ENCODE results near the gene PAPOLG.

GRCh38 chr2:60806595-60806987 is 50.5 kb downstream of the PAPOLG start:
- TF ChIP-seq, protein P1, sequence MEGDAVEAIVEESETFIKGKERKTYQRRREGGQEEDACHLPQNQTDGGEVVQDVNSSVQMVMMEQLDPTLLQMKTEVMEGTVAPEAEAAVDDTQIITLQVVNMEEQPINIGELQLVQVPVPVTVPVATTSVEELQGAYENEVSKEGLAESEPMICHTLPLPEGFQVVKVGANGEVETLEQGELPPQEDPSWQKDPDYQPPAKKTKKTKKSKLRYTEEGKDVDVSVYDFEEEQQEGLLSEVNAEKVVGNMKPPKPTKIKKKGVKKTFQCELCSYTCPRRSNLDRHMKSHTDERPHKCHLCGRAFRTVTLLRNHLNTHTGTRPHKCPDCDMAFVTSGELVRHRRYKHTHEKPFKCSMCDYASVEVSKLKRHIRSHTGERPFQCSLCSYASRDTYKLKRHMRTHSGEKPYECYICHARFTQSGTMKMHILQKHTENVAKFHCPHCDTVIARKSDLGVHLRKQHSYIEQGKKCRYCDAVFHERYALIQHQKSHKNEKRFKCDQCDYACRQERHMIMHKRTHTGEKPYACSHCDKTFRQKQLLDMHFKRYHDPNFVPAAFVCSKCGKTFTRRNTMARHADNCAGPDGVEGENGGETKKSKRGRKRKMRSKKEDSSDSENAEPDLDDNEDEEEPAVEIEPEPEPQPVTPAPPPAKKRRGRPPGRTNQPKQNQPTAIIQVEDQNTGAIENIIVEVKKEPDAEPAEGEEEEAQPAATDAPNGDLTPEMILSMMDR (IDR thresholded peaks at IDR 0.05; ENCODE audit: low read depth, low read length), result no peak
- TF ChIP-seq, protein P2, sequence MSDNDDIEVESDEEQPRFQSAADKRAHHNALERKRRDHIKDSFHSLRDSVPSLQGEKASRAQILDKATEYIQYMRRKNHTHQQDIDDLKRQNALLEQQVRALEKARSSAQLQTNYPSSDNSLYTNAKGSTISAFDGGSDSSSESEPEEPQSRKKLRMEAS (IDR thresholded peaks at IDR 0.05; ENCODE audit: low read depth, low read length), result no peak
- no peak for TF ChIP-seq POLR2A (IDR thresholded peaks at IDR 0.05; ENCODE audit: extremely low read depth, insufficient read length)
- no peak for TF ChIP-seq MYC (IDR thresholded peaks at IDR 0.05; ENCODE audit: low read depth, low read length)
